Measurements from ENCODE around the gene TOM1L2. TPM values are rescaled to one million over a fixed set of nuclear protein-coding genes. Genes with fewer than 3 reads are reported as not detected.
A peak's percentile ranks its signal among the peaks of the same experiment; 100 is the strongest.

TOM1L2 gene
- total and polyA plus RNA-seq, 12 donors: 29.6 to 437 (median 67.7) TPM

DNA sequence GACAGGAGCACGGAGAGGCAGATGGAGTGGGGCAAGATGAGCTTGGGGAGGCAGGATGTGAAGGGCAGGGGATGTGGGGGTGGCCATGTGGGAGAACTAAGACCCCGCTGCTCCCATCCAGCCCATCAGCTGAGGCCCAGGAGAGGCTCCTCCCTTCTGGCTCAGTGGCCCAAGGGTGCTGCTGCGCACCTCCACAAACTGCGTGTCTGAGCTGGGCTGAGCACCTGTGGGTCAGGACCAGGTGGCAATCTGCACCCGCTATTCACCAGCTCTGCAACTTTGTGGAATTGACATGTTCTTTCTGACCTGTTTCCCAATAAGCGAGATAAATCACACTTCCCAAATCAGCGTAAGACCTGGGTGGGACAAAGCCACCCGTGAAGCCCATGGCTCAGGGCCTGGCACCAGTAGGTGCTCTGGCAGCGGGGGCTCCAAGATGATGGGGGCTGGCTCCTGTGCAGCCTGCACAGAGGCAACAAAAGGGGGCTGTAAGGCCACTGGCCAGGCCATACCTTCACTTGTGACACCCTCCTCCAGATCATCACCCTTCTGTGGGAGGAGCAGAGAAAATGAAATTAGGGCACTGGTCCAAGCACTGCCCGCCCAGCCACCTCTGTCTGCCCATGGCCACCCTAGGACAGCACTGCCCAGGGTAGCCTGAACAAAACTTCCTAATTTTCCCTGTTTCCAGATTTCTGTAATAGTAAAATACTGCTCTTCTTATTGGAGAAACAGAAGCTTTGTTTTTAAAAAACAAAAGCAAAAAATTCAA, 123.7 kb downstream of the TOM1L2 start:
- 84 to 95% (median 89%) methylated on average over 6 to 10 of the region's 10 CpGs for WGBS, 4 donors
- Histone ChIP-seq H3K27ac (peak overlapping the region in 4 of 5 donors; percentile 42 to 93 (median 80)), H3K4me1 (replicated peaks in 1 of 2) (peaks cover 21 to 25% of the 10 kb centered on the region in 2 donors), H3K4me3 (no peak overlapping the region), H3K36me3 (replicated peaks in 1 of 2) (peaks cover 0 to 6% of the 10 kb centered on the region in 2 donors), H3K27me3 (no peaks in the 10 kb centered on the region), H3K9me3 (replicated peaks in 1 of 3) (no peaks in the 10 kb centered on the region)
- no peak for TF ChIP-seq POLR2A (IDR thresholded peaks at IDR 0.05)
- TF ChIP-seq, protein P1, sequence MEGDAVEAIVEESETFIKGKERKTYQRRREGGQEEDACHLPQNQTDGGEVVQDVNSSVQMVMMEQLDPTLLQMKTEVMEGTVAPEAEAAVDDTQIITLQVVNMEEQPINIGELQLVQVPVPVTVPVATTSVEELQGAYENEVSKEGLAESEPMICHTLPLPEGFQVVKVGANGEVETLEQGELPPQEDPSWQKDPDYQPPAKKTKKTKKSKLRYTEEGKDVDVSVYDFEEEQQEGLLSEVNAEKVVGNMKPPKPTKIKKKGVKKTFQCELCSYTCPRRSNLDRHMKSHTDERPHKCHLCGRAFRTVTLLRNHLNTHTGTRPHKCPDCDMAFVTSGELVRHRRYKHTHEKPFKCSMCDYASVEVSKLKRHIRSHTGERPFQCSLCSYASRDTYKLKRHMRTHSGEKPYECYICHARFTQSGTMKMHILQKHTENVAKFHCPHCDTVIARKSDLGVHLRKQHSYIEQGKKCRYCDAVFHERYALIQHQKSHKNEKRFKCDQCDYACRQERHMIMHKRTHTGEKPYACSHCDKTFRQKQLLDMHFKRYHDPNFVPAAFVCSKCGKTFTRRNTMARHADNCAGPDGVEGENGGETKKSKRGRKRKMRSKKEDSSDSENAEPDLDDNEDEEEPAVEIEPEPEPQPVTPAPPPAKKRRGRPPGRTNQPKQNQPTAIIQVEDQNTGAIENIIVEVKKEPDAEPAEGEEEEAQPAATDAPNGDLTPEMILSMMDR (IDR thresholded peaks at IDR 0.05): no peak
- DNase-seq: peak in 1 of 7 donors; percentile 39
- intact Hi-C loops (cut with DNase I): no loop called here

DNA sequence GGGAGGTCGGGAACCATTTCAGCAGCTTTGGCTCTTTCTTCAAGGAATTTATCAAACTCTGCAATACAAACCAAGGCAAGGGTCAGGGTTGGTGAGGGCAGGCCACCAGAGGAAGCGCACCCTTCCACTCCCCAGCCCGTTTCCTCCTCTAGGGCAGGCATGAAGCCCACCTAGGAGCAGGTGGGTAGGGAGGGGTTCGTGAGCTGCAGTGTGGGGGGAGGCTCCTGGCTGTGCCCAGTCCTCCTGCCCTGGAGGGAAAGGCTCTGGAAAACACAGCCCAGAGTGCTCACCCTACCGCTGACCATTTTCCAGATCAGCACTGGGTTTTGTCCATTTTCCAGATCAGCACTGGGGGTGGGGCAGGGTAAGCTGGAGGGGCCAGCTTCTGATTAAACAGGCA, 124.5 kb downstream of the TOM1L2 start:
- no peak for TF ChIP-seq POLR2A (IDR thresholded peaks at IDR 0.05)
- TF ChIP-seq, protein P1 (IDR thresholded peaks at IDR 0.05): no peak
- H3K4me3 ChIP-seq: no peak overlapping the region
- peaks cover 0 to 6% of the 10 kb centered on the region in 2 donors for H3K36me3 ChIP-seq (replicated peaks in 1 of 2)
- H3K9me3 ChIP-seq (replicated peaks in 1 of 3): no peaks in the 10 kb centered on the region
- H3K4me1 ChIP-seq (replicated peaks in 1 of 2): peaks cover 21 to 25% of the 10 kb centered on the region in 2 donors
- no peak for DNase-seq
- H3K27ac ChIP-seq: peak overlapping the region in 2 of 5 donors; percentile 91 to 93
- no peaks in the 10 kb centered on the region for H3K27me3 ChIP-seq
- WGBS, 4 donors: 83 to 91% (median 86%) methylated on average over 5 of the region's 5 CpGs
- intact Hi-C loops (cut with DNase I): no loop called here

GRCh38 chr17:17847118-17847689, 125.0 kb downstream of the TOM1L2 start:
- H3K27me3 ChIP-seq: no peaks in the 10 kb centered on the region
- 78 to 83% (median 81%) methylated on average over 16 to 17 of the region's 17 CpGs for WGBS, 4 donors
- no peak for DNase-seq
- H3K36me3 ChIP-seq (replicated peaks in 1 of 2): peaks cover 0 to 6% of the 10 kb centered on the region in 2 donors
- no peak overlapping the region for H3K4me3 ChIP-seq
- peaks cover 24 to 30% of the 10 kb centered on the region in 2 donors for H3K4me1 ChIP-seq (replicated peaks in 1 of 2)
- intact Hi-C loops (cut with DNase I): no loop called here
- no peak for TF ChIP-seq POLR2A (IDR thresholded peaks at IDR 0.05)
- TF ChIP-seq, protein P1 (IDR thresholded peaks at IDR 0.05): no peak
- no peaks in the 10 kb centered on the region for H3K9me3 ChIP-seq (replicated peaks in 1 of 3)
- no peak overlapping the region for H3K27ac ChIP-seq

DNA sequence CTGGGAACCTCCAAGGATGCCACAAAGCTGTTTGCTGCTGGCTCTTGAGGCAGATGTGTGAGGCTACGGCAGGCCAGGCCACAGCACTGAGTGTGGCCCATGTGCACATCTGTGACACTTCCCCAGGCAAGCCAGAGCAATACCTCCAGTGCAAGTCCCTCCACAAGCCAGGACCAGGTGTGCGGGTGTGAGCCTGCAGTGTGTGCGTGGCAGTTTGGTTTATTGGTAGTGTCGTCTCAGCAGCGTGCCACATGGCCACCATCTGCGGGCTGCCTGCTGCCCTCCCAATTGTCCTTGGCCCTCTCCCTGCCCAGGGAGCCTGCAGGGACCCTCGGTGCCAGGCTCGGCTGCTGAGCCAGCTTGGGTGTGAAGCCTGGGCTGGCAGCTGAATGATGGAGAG, 125.6 kb downstream of the TOM1L2 start:
- peaks cover 29 to 36% of the 10 kb centered on the region in 2 donors for H3K4me1 ChIP-seq (replicated peaks in 1 of 2)
- no peak for DNase-seq
- TF ChIP-seq POLR2A (IDR thresholded peaks at IDR 0.05): no peak
- TF ChIP-seq, protein P1 (IDR thresholded peaks at IDR 0.05): no peak
- H3K36me3 ChIP-seq (replicated peaks in 1 of 2): peaks cover 0 to 6% of the 10 kb centered on the region in 2 donors
- no peaks in the 10 kb centered on the region for H3K27me3 ChIP-seq
- 60 to 90% (median 87%) methylated on average over 2 to 8 of the region's 8 CpGs for WGBS, 4 donors
- intact Hi-C loops (cut with DNase I): no loop called here
- H3K9me3 ChIP-seq (replicated peaks in 1 of 3): no peaks in the 10 kb centered on the region
- no peak overlapping the region for H3K4me3 ChIP-seq
- peak overlapping the region in 1 of 5 donors; percentile 23 for H3K27ac ChIP-seq

Measured in adrenal gland (tissue), 12 donors.